Endothelial cell of umbilical vein (primary cell): ENCODE data around the gene CELA2B.

Source experiments
- EZH2 ChIP-seq: IDR thresholded peaks from 2 replicates; pipeline ENCODE4 v1.6.1; 2012; ENCODE audit warnings: borderline replicate concordance, low read depth, mild to moderate bottlenecking, moderate library complexity, low read length, inconsistent platforms; ENCODE audit not compliant: severe bottlenecking
- FOS ChIP-seq: IDR thresholded peaks from 2 replicates; pipeline ENCODE4 v1.6.1; 2011; ENCODE audit warnings: mild to moderate bottlenecking, low read length, moderate library complexity, borderline replicate concordance; ENCODE audit not compliant: insufficient read depth
- MYC ChIP-seq: IDR thresholded peaks from one replicate; pipeline ENCODE4 v1.6.1; 2011; ENCODE audit warnings: mild to moderate bottlenecking, low read depth, low read length
- POLR2A ChIP-seq: IDR thresholded peaks from 2 replicates; pipeline ENCODE4 v1.6.1; 2012; ENCODE audit warnings: low read depth, mild to moderate bottlenecking, control low read depth, low read length
- TF ChIP-seq, protein P1 (sequence below), 2 donors: IDR thresholded peaks; 1 replicate in 1 of 2; 2 replicates in 1 of 2; pipeline ENCODE4 v1.5.1; 2011; ENCODE audit warnings: low read length in 2 of 2, mild to moderate bottlenecking in 2 of 2, moderate library complexity in 2 of 2, control low read depth in 1 of 2, inconsistent platforms in 1 of 2, low read depth in 1 of 2; ENCODE audit not compliant: insufficient read depth in 1 of 2; ENCODE audit errors: extremely low read depth in 1 of 2

DNA sequence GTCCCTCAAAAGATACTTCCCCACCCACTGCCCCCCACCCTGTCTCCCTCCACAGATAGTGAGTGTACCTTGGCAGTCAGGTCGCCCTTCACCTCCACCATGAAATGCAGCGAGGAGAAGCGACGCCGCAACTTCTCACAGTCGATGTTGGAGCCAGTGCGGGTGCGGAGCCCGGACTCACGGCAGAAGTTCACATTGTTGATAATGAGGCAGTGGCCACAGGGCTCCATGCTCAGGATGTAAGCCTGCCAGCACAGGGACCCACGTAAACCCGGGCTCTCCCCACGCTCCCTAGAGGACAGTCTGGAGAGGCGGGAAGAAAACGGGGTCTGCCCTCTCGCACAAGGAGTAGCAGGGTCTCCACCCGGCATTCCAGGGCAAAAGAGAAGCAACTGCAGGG is 30.9 kb downstream of the CELA2B start:
- TF ChIP-seq MYC (no peak), EZH2 (no peak), POLR2A (no peak), FOS (no peak)
- TF ChIP-seq, protein P1, sequence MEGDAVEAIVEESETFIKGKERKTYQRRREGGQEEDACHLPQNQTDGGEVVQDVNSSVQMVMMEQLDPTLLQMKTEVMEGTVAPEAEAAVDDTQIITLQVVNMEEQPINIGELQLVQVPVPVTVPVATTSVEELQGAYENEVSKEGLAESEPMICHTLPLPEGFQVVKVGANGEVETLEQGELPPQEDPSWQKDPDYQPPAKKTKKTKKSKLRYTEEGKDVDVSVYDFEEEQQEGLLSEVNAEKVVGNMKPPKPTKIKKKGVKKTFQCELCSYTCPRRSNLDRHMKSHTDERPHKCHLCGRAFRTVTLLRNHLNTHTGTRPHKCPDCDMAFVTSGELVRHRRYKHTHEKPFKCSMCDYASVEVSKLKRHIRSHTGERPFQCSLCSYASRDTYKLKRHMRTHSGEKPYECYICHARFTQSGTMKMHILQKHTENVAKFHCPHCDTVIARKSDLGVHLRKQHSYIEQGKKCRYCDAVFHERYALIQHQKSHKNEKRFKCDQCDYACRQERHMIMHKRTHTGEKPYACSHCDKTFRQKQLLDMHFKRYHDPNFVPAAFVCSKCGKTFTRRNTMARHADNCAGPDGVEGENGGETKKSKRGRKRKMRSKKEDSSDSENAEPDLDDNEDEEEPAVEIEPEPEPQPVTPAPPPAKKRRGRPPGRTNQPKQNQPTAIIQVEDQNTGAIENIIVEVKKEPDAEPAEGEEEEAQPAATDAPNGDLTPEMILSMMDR (IDR thresholded peaks at IDR 0.05; ENCODE audit: extremely low read depth in 1 of 2, insufficient read depth in 1 of 2, low read depth in 1 of 2, low read length in 2 of 2), result no peak
